ENCODE measurements around the gene R3HDML.

- TF ChIP-seq POLR2A (IDR thresholded peaks at IDR 0.05; ENCODE audit: low read length) (no peak), GATA1 (IDR thresholded peaks at IDR 0.05; ENCODE audit: low read depth, low read length) (no peak)
Measured at GRCh38 chr20:44393608-44394451, 57.0 kb downstream of the R3HDML start.

Data from erythroblast (primary cell).